Upper lobe of left lung (tissue), 6 donors: ENCODE results near the gene CTU1. TPM values are rescaled to one million over a fixed set of nuclear protein-coding genes. Genes with fewer than 3 reads are reported as not detected.

Experiments used
- ATAC-seq, 2 donors: fragments of 200-7000 bp; cut with Tn5 transposase; one replicate each; pipeline ENCODE4 v1.9.1; 2022; ENCODE audit warnings: mild to moderate bottlenecking in 2 of 2, moderate library complexity in 2 of 2; ENCODE audit not compliant: low FRiP score in 2 of 2
- DNase-seq, 2 donors: peaks; one replicate each; pipeline ENCODE4 v3.0.0-alpha.2; 2019 to 2020
- H3K27ac ChIP-seq, 4 donors: fragments of 200-600 bp; sonication (generic); one replicate each; pipeline ENCODE4 v1.5.1; 2016 to 2019
- H3K27me3 ChIP-seq, 4 donors: fragments of 200-600 bp; sonication (generic); one replicate each; pipeline ENCODE4 v1.5.1; 2017 to 2019
- H3K36me3 ChIP-seq, 4 donors: fragments of 200-600 bp; sonication (generic); one replicate each; pipeline ENCODE4 v1.5.1; 2016 to 2019
- H3K4me1 ChIP-seq, 4 donors: fragments of 200-600 bp; sonication (generic); one replicate each; pipeline ENCODE4 v1.5.1; 2018 to 2019
- H3K4me3 ChIP-seq, 4 donors: fragments of 200-600 bp; sonication (generic); one replicate each; pipeline ENCODE4 v1.5.1; 2017 to 2019; ENCODE audit warnings: mild to moderate bottlenecking in 2 of 4, moderate library complexity in 1 of 4
- H3K9me3 ChIP-seq, 4 donors: fragments of 200-600 bp; sonication (generic); one replicate each; pipeline ENCODE4 v1.5.1; 2018 to 2019
- CTCF ChIP-seq, 6 experiments: fragments of 450-650 bp in 4 of 6; fragments of 200-600 bp in 2 of 6; sonication (generic) in 2 of 6; IDR thresholded peaks; one replicate each; pipeline ENCODE4 v1.5.1; 2016 to 2019; ENCODE audit warnings: antibody characterized with exemption in 6 of 6
- EP300 ChIP-seq, 4 donors: sonication (generic); formaldehyde crosslinking; IDR thresholded peaks; one replicate each; pipeline ENCODE4 v1.5.1; 2017; ENCODE audit warnings: antibody characterized with exemption in 4 of 4, control low read depth in 2 of 4
- POLR2A ChIP-seq, 4 donors: fragments of 450-650 bp; IDR thresholded peaks; one replicate each; pipeline ENCODE4 v1.5.1; 2016 to 2017; ENCODE audit warnings: antibody characterized with exemption in 4 of 4, mild to moderate bottlenecking in 2 of 4
- POLR2AphosphoS5 ChIP-seq, 2 donors: sonication (generic); formaldehyde crosslinking; IDR thresholded peaks; one replicate each; pipeline ENCODE4 v1.5.1; 2017; ENCODE audit warnings: antibody characterized with exemption in 2 of 2
- WGBS, 2 donors: methylation state at CpG; one replicate each; pipeline ENCODE4 v1.1.5; 2017 to 2018; 5-methylcytosine and 5-hydroxymethylcytosine counted together
- total RNA-seq, 6 donors: library from RNA; depleted of rRNA in 4 of 6; stranded (reverse); fragments of >200 nt in 4 of 6; gene quantifications; one replicate each; pipeline versions ENCODE4 v1.1.0 to v1.2.1, GENCODE V29; 2016 to 2021
- donor health status: DM: no; HTN: no; CAD: no; lungs with moderate emphysema.
- donor health status: DM: no; HTN: yes; CAD: no; lungs with severe emphysema.

CTU1 gene
- total RNA-seq, 6 donors from 2014 or later = 9.5 to 23.0 (median 15.1) TPM

- no peak overlapping the region for H3K4me3 ChIP-seq
- ATAC-seq (no peak), DNase-seq (no peak)
- WGBS, 2 donors = 52 to 71% methylated on average over 3 of the region's 3 CpGs
- H3K27ac ChIP-seq = no peak overlapping the region
- no peaks in the 10 kb centered on the region for H3K9me3 ChIP-seq
- no peaks in the 10 kb centered on the region for H3K4me1 ChIP-seq
- no peaks in the 10 kb centered on the region for H3K27me3 ChIP-seq
- no peak for TF ChIP-seq POLR2A (IDR thresholded peaks at IDR 0.05)
- no peak for TF ChIP-seq CTCF (IDR thresholded peaks at IDR 0.05)
- TF ChIP-seq POLR2AphosphoS5 (IDR thresholded peaks at IDR 0.05) = no peak
- TF ChIP-seq EP300 (IDR thresholded peaks at IDR 0.05) = no peak
- no peaks in the 10 kb centered on the region for H3K36me3 ChIP-seq
Measured at GRCh38 chr19:51148580-51148979, 40.4 kb upstream of the CTU1 start.

- no peak overlapping the region for H3K27ac ChIP-seq
- H3K36me3 ChIP-seq = no peaks in the 10 kb centered on the region
- H3K4me3 ChIP-seq = no peak overlapping the region
- H3K9me3 ChIP-seq = no peaks in the 10 kb centered on the region
- ATAC-seq (no peak), DNase-seq (no peak)
- H3K27me3 ChIP-seq = no peaks in the 10 kb centered on the region
- 30 to 46% methylated on average over 1 of the region's 1 CpG for WGBS, 2 donors
- TF ChIP-seq POLR2AphosphoS5 (IDR thresholded peaks at IDR 0.05) = no peak
- TF ChIP-seq EP300 (IDR thresholded peaks at IDR 0.05) = no peak
- no peak for TF ChIP-seq CTCF (IDR thresholded peaks at IDR 0.05)
- TF ChIP-seq POLR2A (IDR thresholded peaks at IDR 0.05) = no peak
- H3K4me1 ChIP-seq = peaks cover 0 to under 1% (median 0%) of the 10 kb centered on the region in 4 donors
Measured at GRCh38 chr19:51147663-51148062, 39.5 kb upstream of the CTU1 start.

GRCh38 chr19:51146751-51147150 is 38.5 kb upstream of the CTU1 start:
- TF ChIP-seq POLR2AphosphoS5 (IDR thresholded peaks at IDR 0.05) = no peak
- no peak for TF ChIP-seq POLR2A (IDR thresholded peaks at IDR 0.05)
- no peak for TF ChIP-seq CTCF (IDR thresholded peaks at IDR 0.05)
- TF ChIP-seq EP300 (IDR thresholded peaks at IDR 0.05) = no peak
- DNase-seq = no peak
- 76 to 90% methylated on average over 6 of the region's 7 CpGs for WGBS, 2 donors

GRCh38 chr19:51145916-51146493 is 37.8 kb upstream of the CTU1 start:
- no peak for TF ChIP-seq POLR2AphosphoS5 (IDR thresholded peaks at IDR 0.05)
- TF ChIP-seq EP300 (IDR thresholded peaks at IDR 0.05) = no peak
- no peak for TF ChIP-seq POLR2A (IDR thresholded peaks at IDR 0.05)
- TF ChIP-seq CTCF (IDR thresholded peaks at IDR 0.05) = no peak
- no peaks in the 10 kb centered on the region for H3K9me3 ChIP-seq
- H3K36me3 ChIP-seq = no peaks in the 10 kb centered on the region
- H3K27me3 ChIP-seq = no peaks in the 10 kb centered on the region
- no peak overlapping the region for H3K27ac ChIP-seq
- H3K4me3 ChIP-seq = no peak overlapping the region
- WGBS, 2 donors = 64 to 72% methylated on average over 4 of the region's 4 CpGs
- peaks cover 0 to 14% (median 6%) of the 10 kb centered on the region in 4 donors for H3K4me1 ChIP-seq
- ATAC-seq = no peak
- DNase-seq = no peak

More at GRCh38 chr19:51146751-51147150, 38.5 kb upstream of the CTU1 start:
- Histone ChIP-seq H3K4me3 (no peak overlapping the region), H3K27ac (no peak overlapping the region), H3K27me3 (no peaks in the 10 kb centered on the region), H3K36me3 (no peaks in the 10 kb centered on the region), H3K4me1 (peaks cover 0 to 7% (median 2%) of the 10 kb centered on the region in 4 donors), H3K9me3 (no peaks in the 10 kb centered on the region)
- no peak for ATAC-seq

GRCh38 chr19:51144482-51145045 is 36.4 kb upstream of the CTU1 start:
- H3K4me3 ChIP-seq = no peak overlapping the region
- no peak for TF ChIP-seq CTCF (IDR thresholded peaks at IDR 0.05)
- TF ChIP-seq EP300 (IDR thresholded peaks at IDR 0.05) = no peak
- TF ChIP-seq POLR2A (IDR thresholded peaks at IDR 0.05) = no peak
- TF ChIP-seq POLR2AphosphoS5 (IDR thresholded peaks at IDR 0.05) = no peak
- peak in 1 of 2 donors; percentile 37 for DNase-seq

More at GRCh38 chr19:51144482-51145045, 36.4 kb upstream of the CTU1 start:
- Histone ChIP-seq H3K4me1 (peaks cover 0 to 14% (median 8%) of the 10 kb centered on the region in 4 donors), H3K27ac (peak overlapping the region in 1 of 4 donors; percentile 10), H3K27me3 (no peaks in the 10 kb centered on the region), H3K9me3 (no peaks in the 10 kb centered on the region), H3K36me3 (no peaks in the 10 kb centered on the region)
- WGBS, 2 donors = 81 to 82% methylated on average over 3 to 10 of the region's 11 CpGs
- no peak for ATAC-seq
